Measurements from ENCODE around the gene NFATC2.

The NFATC2 gene

GRCh38 chr20:51365670-51366069 is 176.8 kb downstream of the NFATC2 start:
- in situ Hi-C loops (cut with MboI; ENCODE audit: low sequenced_read_pairs): no loop called here

- in situ Hi-C loops (cut with MboI; ENCODE audit: low sequenced_read_pairs): no loop called here
Observed at GRCh38 chr20:51363813-51364212, 178.7 kb downstream of the NFATC2 start.

GRCh38 chr20:51363378-51363777 is 179.1 kb downstream of the NFATC2 start:
- in situ Hi-C loops (cut with MboI; ENCODE audit: low sequenced_read_pairs): no loop called here

- in situ Hi-C loops (cut with MboI; ENCODE audit: low sequenced_read_pairs): no loop called here
Observed at GRCh38 chr20:51362254-51362653, 180.3 kb downstream of the NFATC2 start.

GRCh38 chr20:51361258-51361657 is 181.3 kb downstream of the NFATC2 start:
- in situ Hi-C loops (cut with MboI; ENCODE audit: low sequenced_read_pairs): no loop called here

GRCh38 chr20:51360451-51361201 is 181.9 kb downstream of the NFATC2 start:
- in situ Hi-C loops (cut with MboI; ENCODE audit: low sequenced_read_pairs): no loop called here

- in situ Hi-C loops (cut with MboI; ENCODE audit: low sequenced_read_pairs): no loop called here
Observed at GRCh38 chr20:51359947-51360346, 182.6 kb downstream of the NFATC2 start.

- in situ Hi-C loops (cut with MboI; ENCODE audit: low sequenced_read_pairs): no loop called here
Observed at GRCh38 chr20:51359401-51359800, 183.1 kb downstream of the NFATC2 start.

GRCh38 chr20:51358032-51358724 is 184.3 kb downstream of the NFATC2 start:
- in situ Hi-C loops (cut with MboI; ENCODE audit: low sequenced_read_pairs): no loop called here

- in situ Hi-C loops (cut with MboI; ENCODE audit: low sequenced_read_pairs): no loop called here
Observed at GRCh38 chr20:51357543-51357942, 185.0 kb downstream of the NFATC2 start.

- in situ Hi-C loops (cut with MboI; ENCODE audit: low sequenced_read_pairs): no loop called here
Observed at GRCh38 chr20:51356871-51357270, 185.6 kb downstream of the NFATC2 start.

- in situ Hi-C loops (cut with MboI; ENCODE audit: low sequenced_read_pairs): no loop called here
Observed at GRCh38 chr20:51354769-51355319, 187.7 kb downstream of the NFATC2 start.

- in situ Hi-C loops (cut with MboI; ENCODE audit: low sequenced_read_pairs): no loop called here
Observed at GRCh38 chr20:51354191-51354768, 188.2 kb downstream of the NFATC2 start.

GRCh38 chr20:51353491-51353890 is 189.0 kb downstream of the NFATC2 start:
- in situ Hi-C loops (cut with MboI; ENCODE audit: low sequenced_read_pairs): no loop called here

GRCh38 chr20:51352791-51353190 is 189.7 kb downstream of the NFATC2 start:
- in situ Hi-C loops (cut with MboI; ENCODE audit: low sequenced_read_pairs): no loop called here

GRCh38 chr20:51350941-51351631 is 191.4 kb downstream of the NFATC2 start:
- in situ Hi-C loops (cut with MboI; ENCODE audit: low sequenced_read_pairs): no loop called here

- in situ Hi-C loops (cut with MboI; ENCODE audit: low sequenced_read_pairs): no loop called here
Observed at GRCh38 chr20:51348876-51349275, 193.6 kb downstream of the NFATC2 start.

GRCh38 chr20:51347831-51348230 is 194.7 kb downstream of the NFATC2 start:
- in situ Hi-C loops (cut with MboI; ENCODE audit: low sequenced_read_pairs): no loop called here

GRCh38 chr20:51346686-51347485 is 195.6 kb downstream of the NFATC2 start:
- in situ Hi-C loops (cut with MboI; ENCODE audit: low sequenced_read_pairs): no loop called here

- in situ Hi-C loops (cut with MboI; ENCODE audit: low sequenced_read_pairs): no loop called here
Observed at GRCh38 chr20:51345601-51346101, 196.9 kb downstream of the NFATC2 start.
